Thyroid gland (tissue), 4 donors: ENCODE data around the gene SERHL2.
"Not testable (repeated sequence)": the region's sequence is repeated elsewhere in the genome, so short reads cannot be mapped to it uniquely, and the experiment has no call there.

Experiments
- POLR2A ChIP-seq, 2 donors: fragments of 450-650 bp; IDR thresholded peaks; one replicate each; pipeline ENCODE4 v1.6.1; 2017; ENCODE audit warnings: antibody characterized with exemption in 2 of 2, mild to moderate bottlenecking in 2 of 2, moderate library complexity in 1 of 2
- TF ChIP-seq, protein P1 (sequence below), 6 experiments: fragments of 200-600 bp in 3 of 6; fragments of 450-650 bp in 3 of 6; sonication (generic) in 3 of 6; IDR thresholded peaks; one replicate each; pipeline ENCODE4 v1.5.1; 2016 to 2019; ENCODE audit warnings: antibody characterized with exemption in 6 of 6, mild to moderate bottlenecking in 2 of 6, inconsistent platforms in 1 of 6, moderate library complexity in 1 of 6

DNA sequence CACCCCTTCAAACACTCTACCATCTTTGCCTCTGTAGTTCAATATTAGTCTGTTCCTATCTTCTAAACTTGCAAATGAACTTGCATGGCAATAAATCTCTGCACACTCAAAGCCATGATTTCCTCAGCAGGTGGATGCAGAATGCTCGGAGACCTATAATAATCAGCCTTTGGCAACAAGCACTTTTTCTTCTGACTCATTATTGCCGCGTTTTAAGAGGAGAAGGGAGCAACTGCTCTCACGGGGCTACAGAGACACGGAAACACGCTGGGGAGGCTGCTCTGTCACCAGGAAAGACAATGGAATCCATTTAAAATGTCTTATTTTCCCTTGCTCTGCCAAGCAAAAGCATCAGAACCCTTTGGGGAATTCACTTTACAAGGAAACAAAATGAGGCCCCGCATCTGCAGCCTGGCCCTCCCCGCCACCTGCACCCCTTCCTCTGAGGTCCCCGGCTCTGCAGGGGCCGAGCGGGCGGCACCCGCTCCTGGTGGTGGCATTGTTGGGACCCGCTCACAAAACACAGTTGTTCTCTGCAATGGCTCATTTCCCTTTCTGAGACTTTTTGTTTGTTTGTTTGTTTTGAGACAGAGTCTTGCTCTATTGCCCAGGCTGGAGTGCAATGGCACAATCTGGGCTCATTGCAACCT, 18.5 kb upstream of the SERHL2 start:
- TF ChIP-seq, protein P1, sequence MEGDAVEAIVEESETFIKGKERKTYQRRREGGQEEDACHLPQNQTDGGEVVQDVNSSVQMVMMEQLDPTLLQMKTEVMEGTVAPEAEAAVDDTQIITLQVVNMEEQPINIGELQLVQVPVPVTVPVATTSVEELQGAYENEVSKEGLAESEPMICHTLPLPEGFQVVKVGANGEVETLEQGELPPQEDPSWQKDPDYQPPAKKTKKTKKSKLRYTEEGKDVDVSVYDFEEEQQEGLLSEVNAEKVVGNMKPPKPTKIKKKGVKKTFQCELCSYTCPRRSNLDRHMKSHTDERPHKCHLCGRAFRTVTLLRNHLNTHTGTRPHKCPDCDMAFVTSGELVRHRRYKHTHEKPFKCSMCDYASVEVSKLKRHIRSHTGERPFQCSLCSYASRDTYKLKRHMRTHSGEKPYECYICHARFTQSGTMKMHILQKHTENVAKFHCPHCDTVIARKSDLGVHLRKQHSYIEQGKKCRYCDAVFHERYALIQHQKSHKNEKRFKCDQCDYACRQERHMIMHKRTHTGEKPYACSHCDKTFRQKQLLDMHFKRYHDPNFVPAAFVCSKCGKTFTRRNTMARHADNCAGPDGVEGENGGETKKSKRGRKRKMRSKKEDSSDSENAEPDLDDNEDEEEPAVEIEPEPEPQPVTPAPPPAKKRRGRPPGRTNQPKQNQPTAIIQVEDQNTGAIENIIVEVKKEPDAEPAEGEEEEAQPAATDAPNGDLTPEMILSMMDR (IDR thresholded peaks at IDR 0.05) = not testable (repeated sequence)
- not testable (repeated sequence) for TF ChIP-seq POLR2A (IDR thresholded peaks at IDR 0.05)
